ENCODE measurements around the gene PEA15. TPM values are rescaled to one million over a fixed set of nuclear protein-coding genes. Genes with fewer than 3 reads are reported as not detected.

The PEA15 gene
- total and polyA plus RNA-seq, 2 donors (not counting 3 experiments of a cell fraction or from before 2014, with no cell fraction given): 250 to 304 TPM

GRCh38 chr1:160177231-160177630 lies 28.0 kb upstream of the PEA15 start:
- ChIA-PET CTCF (interaction anchor here (2.5 kb wide), 1 partner anchor 75 kb away, joined by 6 read pairs; no protein-coding TSS in a partner anchor), POLR2A (no interaction called here)
- Histone ChIP-seq H3K9me3 (replicated peaks; ENCODE audit: control insufficient read depth, insufficient read depth, low read length) (no peaks in the 10 kb centered on the region), H3K36me3 (ENCODE audit: control insufficient read depth in 2 of 2, extremely low read depth in 1 of 2, insufficient read depth in 2 of 2, low read length in 2 of 2) (no peaks in the 10 kb centered on the region), H3K27ac (ENCODE audit: insufficient read depth, low read depth, low read length) (no peak overlapping the region), H2AFZ (ENCODE audit: low read depth, low read length) (no peak overlapping the region), H4K20me1 (replicated peaks; ENCODE audit: control insufficient read depth, extremely low read depth, insufficient read depth, low read length) (no peaks in the 10 kb centered on the region), H3K4me3 (replicated peaks in 1 of 3; ENCODE audit: insufficient read depth in 1 of 3, low read depth in 1 of 3, low read length in 3 of 3) (no peak overlapping the region), H3K9me1 (replicated peaks; ENCODE audit: control insufficient read depth, extremely low read depth, insufficient read depth, low read length) (no peaks in the 10 kb centered on the region), H3K79me2 (ENCODE audit: control insufficient read depth, insufficient read depth, low read length) (no peaks in the 10 kb centered on the region), H3K27me3 (ENCODE audit: control insufficient read depth in 2 of 2, insufficient read depth in 2 of 2, low read length in 2 of 2) (peaks cover 12 to 18% of the 10 kb centered on the region in 2 experiments), H3K4me2 (ENCODE audit: insufficient read depth, low read length) (no peak overlapping the region), H3K9ac (replicated peaks; ENCODE audit: extremely low read depth, insufficient read depth, low read length) (no peak overlapping the region), H3K4me1 (ENCODE audit: control insufficient read depth, extremely low read depth, insufficient read depth, low read length) (no peaks in the 10 kb centered on the region)
- BruUV-seq (replicated peaks): no TSS peak
- DNase-seq (ENCODE audit: low read depth, low spot score) (no peak), FAIRE-seq (no peak)
- dilution Hi-C loops (cut with MboI; ENCODE audit: extremely low pct_ligation_motif_present, low sequenced_read_pairs): no loop called here
- no peak for TF ChIP-seq JUN (IDR thresholded peaks at IDR 0.05; ENCODE audit: borderline replicate concordance, insufficient read depth, insufficient read length, low read depth)
- no peak for TF ChIP-seq POLR2AphosphoS5 (IDR thresholded peaks at IDR 0.05; ENCODE audit: insufficient read depth, low read depth, low read length)
- TF ChIP-seq POLR2A (IDR thresholded peaks at IDR 0.05; ENCODE audit: low read depth, low read length): no peak
- TF ChIP-seq FOS (IDR thresholded peaks at IDR 0.05; ENCODE audit: borderline replicate concordance, insufficient read depth, low read length): no peak
- TF ChIP-seq, protein P1, sequence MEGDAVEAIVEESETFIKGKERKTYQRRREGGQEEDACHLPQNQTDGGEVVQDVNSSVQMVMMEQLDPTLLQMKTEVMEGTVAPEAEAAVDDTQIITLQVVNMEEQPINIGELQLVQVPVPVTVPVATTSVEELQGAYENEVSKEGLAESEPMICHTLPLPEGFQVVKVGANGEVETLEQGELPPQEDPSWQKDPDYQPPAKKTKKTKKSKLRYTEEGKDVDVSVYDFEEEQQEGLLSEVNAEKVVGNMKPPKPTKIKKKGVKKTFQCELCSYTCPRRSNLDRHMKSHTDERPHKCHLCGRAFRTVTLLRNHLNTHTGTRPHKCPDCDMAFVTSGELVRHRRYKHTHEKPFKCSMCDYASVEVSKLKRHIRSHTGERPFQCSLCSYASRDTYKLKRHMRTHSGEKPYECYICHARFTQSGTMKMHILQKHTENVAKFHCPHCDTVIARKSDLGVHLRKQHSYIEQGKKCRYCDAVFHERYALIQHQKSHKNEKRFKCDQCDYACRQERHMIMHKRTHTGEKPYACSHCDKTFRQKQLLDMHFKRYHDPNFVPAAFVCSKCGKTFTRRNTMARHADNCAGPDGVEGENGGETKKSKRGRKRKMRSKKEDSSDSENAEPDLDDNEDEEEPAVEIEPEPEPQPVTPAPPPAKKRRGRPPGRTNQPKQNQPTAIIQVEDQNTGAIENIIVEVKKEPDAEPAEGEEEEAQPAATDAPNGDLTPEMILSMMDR (IDR thresholded peaks at IDR 0.05; ENCODE audit: extremely low read depth in 1 of 2, insufficient read depth in 1 of 2, low read depth in 1 of 2, low read length in 2 of 2): no peak
- TF ChIP-seq, protein P2, sequence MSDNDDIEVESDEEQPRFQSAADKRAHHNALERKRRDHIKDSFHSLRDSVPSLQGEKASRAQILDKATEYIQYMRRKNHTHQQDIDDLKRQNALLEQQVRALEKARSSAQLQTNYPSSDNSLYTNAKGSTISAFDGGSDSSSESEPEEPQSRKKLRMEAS (IDR thresholded peaks at IDR 0.05; ENCODE audit: insufficient read depth, insufficient read length): no peak
- TF ChIP-seq MYC (IDR thresholded peaks at IDR 0.05; ENCODE audit: low read depth, low read length): no peak
- TF ChIP-seq GATA2 (IDR thresholded peaks at IDR 0.05; ENCODE audit: insufficient read depth, insufficient read length, low read depth, low read length): no peak
- no peak for TF ChIP-seq EZH2 (IDR thresholded peaks at IDR 0.05; ENCODE audit: borderline replicate concordance, low read depth, low read length, severe bottlenecking)
- intact Hi-C loops (cut with micrococcal nuclease): no loop called here

Measured in endothelial cell of umbilical vein (primary cell).